ENCODE data around the gene ZNF638. TPM values are rescaled to one million over a fixed set of nuclear protein-coding genes. Genes with fewer than 3 reads are reported as not detected.

Gene ZNF638
- total RNA-seq, 1 donor from 2014 or later, result 91.7 TPM

DNA sequence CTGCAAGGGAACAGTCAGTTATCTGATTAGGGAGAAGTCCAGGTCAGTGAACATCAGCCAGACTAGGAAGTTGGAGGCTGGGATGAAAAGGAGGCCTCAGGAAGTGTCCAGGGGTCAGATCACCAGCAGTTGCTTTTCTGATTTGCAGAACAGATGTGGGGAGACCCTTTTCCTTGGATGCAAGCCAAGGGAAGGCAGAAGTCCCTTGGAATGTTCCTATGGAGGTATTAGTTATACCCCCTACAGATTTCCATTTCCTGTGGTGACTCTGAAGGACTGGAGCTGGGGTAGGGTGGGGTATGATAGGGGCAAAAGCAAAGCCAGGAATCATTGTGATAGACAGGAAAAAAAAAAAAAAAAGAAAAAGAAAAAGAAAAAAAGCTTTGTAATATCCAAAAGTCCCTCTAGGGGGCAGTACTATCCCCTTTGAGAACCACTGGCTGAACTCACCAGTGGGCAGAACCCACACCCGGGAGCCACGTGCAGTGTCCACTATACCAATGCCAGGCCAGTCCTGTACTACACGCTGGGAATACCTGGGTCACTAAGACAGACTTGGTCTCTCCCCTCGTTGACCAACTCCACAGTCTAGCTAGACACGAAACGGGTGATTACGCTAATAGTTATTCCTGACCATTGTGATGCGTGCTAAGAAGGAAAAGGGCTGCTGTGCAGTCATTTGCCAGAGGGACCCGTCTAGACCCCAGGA lies 129.2 kb downstream of the ZNF638 start:
- H3K9me3 ChIP-seq (ENCODE audit: insufficient read depth, low read depth, low read length), result peaks cover 5% of the 10 kb centered on the region

DNA sequence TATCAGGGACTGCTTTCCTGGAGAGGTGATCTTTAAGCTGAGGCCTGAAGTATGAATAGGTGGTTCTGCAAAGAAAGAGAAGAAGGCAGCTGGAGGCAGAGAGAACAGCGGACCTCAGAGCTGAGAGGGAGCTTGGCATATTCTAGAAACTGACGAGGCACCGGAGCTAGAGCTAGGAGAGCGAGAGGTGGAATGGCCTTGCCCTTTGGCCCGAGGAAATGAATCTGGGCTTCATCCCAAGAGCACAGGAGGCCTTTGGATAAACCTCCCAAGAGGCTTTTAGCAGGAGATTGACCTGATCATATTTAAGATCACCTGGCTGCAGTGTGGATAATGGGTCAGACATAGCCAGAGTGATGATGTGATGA lies 129.7 kb downstream of the ZNF638 start:
- no peak for FAIRE-seq
- no peak overlapping the region for H3K4me2 ChIP-seq (ENCODE audit: low read length)

More for the DNA sequence above, 129.2 kb downstream of the ZNF638 start:
- no peak overlapping the region for H3K4me3 ChIP-seq (ENCODE audit: insufficient read depth, low read depth, low read length)
- Mint-ChIP-seq H3K9me3 (ENCODE audit: unreplicated experiment) (no peaks in the 10 kb centered on the region), H3K4me1 (ENCODE audit: low read depth, unreplicated experiment) (peaks cover 55% of the 10 kb centered on the region), H3K27ac (ENCODE audit: unreplicated experiment) (peak overlapping the region; percentile 60), H3K4me3 (ENCODE audit: unreplicated experiment) (peak overlapping the region; percentile 35), H3K36me3 (ENCODE audit: low read depth, unreplicated experiment) (peaks cover 19% of the 10 kb centered on the region), H3K27me3 (ENCODE audit: low read depth, unreplicated experiment) (no peaks in the 10 kb centered on the region)
- H3K79me2 ChIP-seq (ENCODE audit: insufficient read depth, low read length), result no peaks in the 10 kb centered on the region
- no peaks in the 10 kb centered on the region for H4K20me1 ChIP-seq (ENCODE audit: insufficient read depth, low read length)
- H2AFZ ChIP-seq (ENCODE audit: low read depth, low read length), result no peak overlapping the region
- H3K27me3 ChIP-seq (ENCODE audit: insufficient read depth, low read length), result peaks cover 13% of the 10 kb centered on the region
- H3K4me2 ChIP-seq (ENCODE audit: low read length), result no peak overlapping the region
- H3K9ac ChIP-seq (ENCODE audit: low read length), result no peak overlapping the region
- no peak for DNase-seq (ENCODE audit: low read depth)
- H3K4me1 ChIP-seq (ENCODE audit: insufficient read depth, low read length), result peaks cover 36% of the 10 kb centered on the region
- TF ChIP-seq, protein P1, sequence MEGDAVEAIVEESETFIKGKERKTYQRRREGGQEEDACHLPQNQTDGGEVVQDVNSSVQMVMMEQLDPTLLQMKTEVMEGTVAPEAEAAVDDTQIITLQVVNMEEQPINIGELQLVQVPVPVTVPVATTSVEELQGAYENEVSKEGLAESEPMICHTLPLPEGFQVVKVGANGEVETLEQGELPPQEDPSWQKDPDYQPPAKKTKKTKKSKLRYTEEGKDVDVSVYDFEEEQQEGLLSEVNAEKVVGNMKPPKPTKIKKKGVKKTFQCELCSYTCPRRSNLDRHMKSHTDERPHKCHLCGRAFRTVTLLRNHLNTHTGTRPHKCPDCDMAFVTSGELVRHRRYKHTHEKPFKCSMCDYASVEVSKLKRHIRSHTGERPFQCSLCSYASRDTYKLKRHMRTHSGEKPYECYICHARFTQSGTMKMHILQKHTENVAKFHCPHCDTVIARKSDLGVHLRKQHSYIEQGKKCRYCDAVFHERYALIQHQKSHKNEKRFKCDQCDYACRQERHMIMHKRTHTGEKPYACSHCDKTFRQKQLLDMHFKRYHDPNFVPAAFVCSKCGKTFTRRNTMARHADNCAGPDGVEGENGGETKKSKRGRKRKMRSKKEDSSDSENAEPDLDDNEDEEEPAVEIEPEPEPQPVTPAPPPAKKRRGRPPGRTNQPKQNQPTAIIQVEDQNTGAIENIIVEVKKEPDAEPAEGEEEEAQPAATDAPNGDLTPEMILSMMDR (IDR thresholded peaks at IDR 0.05; ENCODE audit: insufficient read depth, low read depth, low read length), result peak; percentile 68
- TF ChIP-seq EZH2 (IDR thresholded peaks at IDR 0.05; ENCODE audit: insufficient read depth, low read length), result no peak
- no peak overlapping the region for H3K27ac ChIP-seq (ENCODE audit: low read depth, low read length)
- FAIRE-seq, result no peak
- H3K36me3 ChIP-seq (ENCODE audit: insufficient read depth, low read length), result no peaks in the 10 kb centered on the region

More for the DNA sequence above, 129.7 kb downstream of the ZNF638 start:
- Histone ChIP-seq H3K4me3 (ENCODE audit: insufficient read depth, low read depth, low read length) (no peak overlapping the region), H3K27ac (ENCODE audit: low read depth, low read length) (no peak overlapping the region), H2AFZ (ENCODE audit: low read depth, low read length) (no peak overlapping the region), H3K9ac (ENCODE audit: low read length) (no peak overlapping the region), H3K79me2 (ENCODE audit: insufficient read depth, low read length) (no peaks in the 10 kb centered on the region), H3K4me1 (ENCODE audit: insufficient read depth, low read length) (peaks cover 36% of the 10 kb centered on the region), H3K9me3 (ENCODE audit: insufficient read depth, low read depth, low read length) (peaks cover 5% of the 10 kb centered on the region), H3K27me3 (ENCODE audit: insufficient read depth, low read length) (peaks cover 13% of the 10 kb centered on the region), H4K20me1 (ENCODE audit: insufficient read depth, low read length) (no peaks in the 10 kb centered on the region), H3K36me3 (ENCODE audit: insufficient read depth, low read length) (no peaks in the 10 kb centered on the region)
- H3K9me3 Mint-ChIP-seq (ENCODE audit: unreplicated experiment), result no peaks in the 10 kb centered on the region
- H3K4me1 Mint-ChIP-seq (ENCODE audit: low read depth, unreplicated experiment), result peaks cover 50% of the 10 kb centered on the region
- H3K27me3 Mint-ChIP-seq (ENCODE audit: low read depth, unreplicated experiment), result no peaks in the 10 kb centered on the region
- peak overlapping the region; percentile 30 for H3K4me3 Mint-ChIP-seq (ENCODE audit: unreplicated experiment)
- no peak for TF ChIP-seq EZH2 (IDR thresholded peaks at IDR 0.05; ENCODE audit: insufficient read depth, low read length)
- TF ChIP-seq, protein P1 (IDR thresholded peaks at IDR 0.05; ENCODE audit: insufficient read depth, low read depth, low read length), result no peak
- DNase-seq (ENCODE audit: low read depth), result no peak
- peak overlapping the region; percentile 60 for H3K27ac Mint-ChIP-seq (ENCODE audit: unreplicated experiment)
- H3K36me3 Mint-ChIP-seq (ENCODE audit: low read depth, unreplicated experiment), result peaks cover 19% of the 10 kb centered on the region
